NCI-H2227 (cell line): ENCODE results near the gene NR3C1.

Experiments used
- DNase-seq: peaks from one replicate; lab custom pipeline; 2025; ENCODE audit not compliant: unreplicated experiment; lab: John Stamatoyannopoulos, UW

The NR3C1 gene

GRCh38 chr5:143399616-143400540, 3.6 kb downstream of the NR3C1 start:
- DNase-seq, result no peak

- DNase-seq, result no peak
Observed at GRCh38 chr5:143398451-143399237, 4.8 kb downstream of the NR3C1 start.

- no peak for DNase-seq
Observed at GRCh38 chr5:143398053-143398355, 5.5 kb downstream of the NR3C1 start.

- DNase-seq, result no peak
Observed at GRCh38 chr5:143397302-143398052, 6.0 kb downstream of the NR3C1 start.

GRCh38 chr5:143396353-143396940, 7.0 kb downstream of the NR3C1 start:
- DNase-seq, result no peak

- DNase-seq, result no peak
Observed at GRCh38 chr5:143395638-143396352, 7.7 kb downstream of the NR3C1 start.

GRCh38 chr5:143393524-143393923, 10.0 kb downstream of the NR3C1 start:
- DNase-seq, result no peak

GRCh38 chr5:143390941-143391340, 12.5 kb downstream of the NR3C1 start:
- no peak for DNase-seq

GRCh38 chr5:143390258-143390657, 13.2 kb downstream of the NR3C1 start:
- no peak for DNase-seq

GRCh38 chr5:143386725-143387124, 16.8 kb downstream of the NR3C1 start:
- no peak for DNase-seq

- DNase-seq, result no peak
Observed at GRCh38 chr5:143384865-143385657, 18.4 kb downstream of the NR3C1 start.

- DNase-seq, result no peak
Observed at GRCh38 chr5:143383988-143384387, 19.5 kb downstream of the NR3C1 start.

GRCh38 chr5:143379606-143380005, 23.9 kb downstream of the NR3C1 start:
- DNase-seq, result no peak

GRCh38 chr5:143376911-143377813, 26.3 kb downstream of the NR3C1 start:
- no peak for DNase-seq

- no peak for DNase-seq
Observed at GRCh38 chr5:143376195-143376779, 27.2 kb downstream of the NR3C1 start.

GRCh38 chr5:143374496-143375217, 28.8 kb downstream of the NR3C1 start:
- DNase-seq, result no peak

- no peak for DNase-seq
Observed at GRCh38 chr5:143373076-143373475, 30.4 kb downstream of the NR3C1 start.
